H9 (cell line): Measurements from ENCODE around the gene RBM44. TPM values are rescaled to one million over a fixed set of nuclear protein-coding genes. Genes with fewer than 3 reads are reported as not detected.

ENCODE experiments used
- DNase-seq: peaks from one replicate; pipeline ENCODE4 v3.0.0-alpha.2; 2017
- H2AFZ ChIP-seq: one replicate; pipeline ENCODE4 v1.6.1; 2013; ENCODE audit warnings: mild to moderate bottlenecking, low read length, control low read depth, moderate library complexity
- H2AK5ac ChIP-seq: 2 replicates; pipeline ENCODE4 v1.6.1; 2013; ENCODE audit warnings: low read length, control low read depth, mixed read lengths; ENCODE audit not compliant: insufficient read length
- H2BK120ac ChIP-seq: one replicate; pipeline ENCODE4 v1.6.1; 2013; ENCODE audit warnings: low read depth, mild to moderate bottlenecking, low read length, control low read depth, inconsistent platforms; ENCODE audit not compliant: poor library complexity, severe bottlenecking
- H2BK12ac ChIP-seq: 2 replicates; pipeline ENCODE4 v1.6.1; 2013; ENCODE audit warnings: low read length, control low read depth, mixed read lengths, low read depth; ENCODE audit not compliant: insufficient read length
- H2BK15ac ChIP-seq: 2 replicates; pipeline ENCODE4 v1.6.1; 2013; ENCODE audit warnings: low read depth, low read length, control low read depth
- H2BK20ac ChIP-seq: one replicate; pipeline ENCODE4 v1.6.1; 2013; ENCODE audit warnings: low read depth, mild to moderate bottlenecking, low read length, control low read depth, inconsistent platforms; ENCODE audit not compliant: poor library complexity, severe bottlenecking
- H2BK5ac ChIP-seq: 2 replicates; pipeline ENCODE4 v1.6.1; 2013; ENCODE audit warnings: low read length, control low read depth, mixed read lengths; ENCODE audit not compliant: insufficient read length
- H3K14ac ChIP-seq: 2 replicates; pipeline ENCODE4 v1.6.1; 2013; ENCODE audit warnings: low read length, control low read depth; ENCODE audit not compliant: insufficient read depth
- H3K18ac ChIP-seq: 2 replicates; pipeline ENCODE4 v1.6.1; 2013; ENCODE audit warnings: low read depth, mild to moderate bottlenecking, mixed read lengths, low read length, control low read depth; ENCODE audit not compliant: insufficient read length
- H3K23ac ChIP-seq: 2 replicates; pipeline ENCODE4 v1.6.1; 2013; ENCODE audit warnings: low read length, control low read depth, mixed read lengths, low read depth; ENCODE audit not compliant: insufficient read length
- H3K23me2 ChIP-seq: 2 replicates; pipeline ENCODE4 v1.6.1; 2013; ENCODE audit warnings: low read depth, mild to moderate bottlenecking, mixed read lengths, low read length, control low read depth; ENCODE audit not compliant: insufficient read length, poor library complexity, severe bottlenecking
- H3K27ac ChIP-seq: 2 replicates; pipeline ENCODE4 v1.5.1; 2013; ENCODE audit warnings: low read length, control low read depth, mixed read lengths, low read depth; ENCODE audit not compliant: insufficient read length
- H3K27me3 ChIP-seq: 2 replicates; pipeline ENCODE4 v1.6.1; 2013; ENCODE audit warnings: low read length, control low read depth, inconsistent platforms; ENCODE audit not compliant: insufficient read depth
- H3K4ac ChIP-seq: 2 replicates; pipeline ENCODE4 v1.6.1; 2013; ENCODE audit warnings: low read depth, mild to moderate bottlenecking, control low read depth, inconsistent platforms, low read length, moderate library complexity
- H3K4me1 ChIP-seq: 2 replicates; pipeline ENCODE4 v1.6.1; 2013; ENCODE audit warnings: low read length, control low read depth, inconsistent platforms; ENCODE audit not compliant: insufficient read depth
- H3K4me2 ChIP-seq: 2 replicates; pipeline ENCODE4 v1.6.1; 2013; ENCODE audit warnings: low read length, control low read depth, mixed read lengths; ENCODE audit not compliant: insufficient read length, insufficient read depth
- H3K56ac ChIP-seq: 2 replicates; pipeline ENCODE4 v1.6.1; 2013; ENCODE audit warnings: low read depth, mild to moderate bottlenecking, mixed read lengths, low read length, control low read depth; ENCODE audit not compliant: insufficient read length
- H3K79me1 ChIP-seq: 2 replicates; pipeline ENCODE4 v1.6.1; 2013; ENCODE audit warnings: low read depth, mild to moderate bottlenecking, moderate library complexity, low read length, control low read depth, inconsistent platforms; ENCODE audit not compliant: insufficient read depth, poor library complexity, severe bottlenecking
- H3K79me2 ChIP-seq: 2 replicates; pipeline ENCODE4 v1.6.1; 2013; ENCODE audit warnings: low read length, control low read depth, inconsistent platforms; ENCODE audit not compliant: insufficient read depth
- H3K9ac ChIP-seq: 2 replicates; pipeline ENCODE4 v1.6.1; 2013; ENCODE audit warnings: low read length, control low read depth, mixed read lengths; ENCODE audit not compliant: insufficient read length; ENCODE audit errors: extremely low read depth
- H3K9me3 ChIP-seq: one replicate; pipeline ENCODE4 v1.6.1; 2013; ENCODE audit warnings: low read depth, low read length, inconsistent platforms; ENCODE audit not compliant: control insufficient read depth
- H3T11ph ChIP-seq: one replicate; pipeline ENCODE4 v1.6.1; 2013; ENCODE audit warnings: mild to moderate bottlenecking, low read length, control low read depth, inconsistent platforms
- H4K20me1 ChIP-seq: one replicate; pipeline ENCODE4 v1.6.1; 2013; ENCODE audit not compliant: control insufficient read depth, insufficient read length, insufficient read depth
- H4K5ac ChIP-seq: 2 replicates; pipeline ENCODE4 v1.6.1; 2013; ENCODE audit warnings: low read depth, mild to moderate bottlenecking, mixed read lengths, low read length, control low read depth; ENCODE audit not compliant: insufficient read length
- H4K8ac ChIP-seq: replicated peaks from 2 replicates; pipeline ENCODE4 v1.6.1; 2013; ENCODE audit warnings: low read length, control low read depth, mixed read lengths, low read depth; ENCODE audit not compliant: insufficient read length
- H4K91ac ChIP-seq: 2 replicates; pipeline ENCODE4 v1.6.1; 2013; ENCODE audit warnings: low read depth, mild to moderate bottlenecking, moderate library complexity, mixed read lengths, low read length, control low read depth; ENCODE audit not compliant: insufficient read length
- H3K27ac Mint-ChIP-seq, 3 experiments: 2 replicates in 2 of 3; 3 replicates in 1 of 3; pipeline ENCODE4 v1.8.0; 2020 to 2021; ENCODE audit warnings: mixed read lengths in 3 of 3, mild to moderate bottlenecking in 1 of 3, moderate library complexity in 1 of 3
- H3K27me3 Mint-ChIP-seq: 2 replicates; pipeline ENCODE4 v1.8.0; 2021; ENCODE audit warnings: low read depth, mild to moderate bottlenecking, moderate library complexity, mixed read lengths
- H3K36me3 Mint-ChIP-seq, 3 experiments: 2 replicates in 2 of 3; 3 replicates in 1 of 3; pipeline ENCODE4 v1.8.0; 2020 to 2021; ENCODE audit warnings: low read depth in 3 of 3, mixed read lengths in 3 of 3; ENCODE audit not compliant: insufficient read depth in 1 of 3
- H3K4me1 Mint-ChIP-seq, 2 experiments: 2 replicates each; pipeline ENCODE4 v1.8.0; 2020; ENCODE audit warnings: mixed read lengths in 2 of 2
- H3K4me3 Mint-ChIP-seq, 2 experiments: 2 replicates in 1 of 2; 3 replicates in 1 of 2; pipeline ENCODE4 v1.8.0; 2020 to 2021; ENCODE audit warnings: mild to moderate bottlenecking in 2 of 2, mixed read lengths in 2 of 2, moderate library complexity in 1 of 2
- H3K9me3 Mint-ChIP-seq, 2 experiments: 2 replicates in 1 of 2; 3 replicates in 1 of 2; pipeline ENCODE4 v1.8.0; 2020; ENCODE audit warnings: mild to moderate bottlenecking in 2 of 2, mixed read lengths in 2 of 2, moderate library complexity in 1 of 2
- WGBS: extraction: QIAGEN DNeasy Blood & Tissue Kit; methylation state at CpG from one replicate; pipeline ENCODE4 v1.1.7; 2013; ENCODE audit warnings: missing lambda C conversion rate, low lambda C conversion rate, mixed read lengths; ENCODE audit not compliant: insufficient read length; ENCODE audit errors: extremely low coverage; 5-methylcytosine and 5-hydroxymethylcytosine counted together
- total RNA-seq: library from RNA; stranded (reverse); gene quantifications from 2 replicates; pipeline ENCODE4 v1.2.1, GENCODE V29; 2021
- TF ChIP-seq, protein P1 (sequence below): fragments of 200-600 bp; sonication (generic); conservative IDR thresholded peaks from 3 replicates; pipeline ENCODE4 v1.8.0; 2021; ENCODE audit warnings: antibody characterized with exemption, mild to moderate bottlenecking

Gene RBM44
- total RNA-seq, 1 experiment from 2014 or later: 0.15 TPM

DNA sequence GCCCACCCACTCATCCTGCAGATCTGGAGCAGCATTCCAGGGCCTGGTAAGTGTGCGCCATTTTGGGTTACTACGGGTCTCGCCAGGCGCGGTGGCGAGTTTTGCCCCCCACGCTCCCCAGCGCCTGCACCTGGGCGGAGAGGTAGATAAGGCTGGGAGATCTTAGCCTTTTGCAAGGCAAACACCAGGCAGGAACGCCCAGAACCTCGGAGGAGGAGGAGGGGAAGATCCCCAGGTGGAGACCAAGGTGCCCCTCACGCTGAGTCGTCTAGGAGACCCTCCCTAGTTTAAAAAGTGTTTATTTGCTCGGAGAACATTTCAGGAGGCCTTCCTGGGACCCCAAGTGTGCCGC, 60.5 kb downstream of the RBM44 start:
- H3K27me3 Mint-ChIP-seq: peaks cover 74% of the 10 kb centered on the region
- no peaks in the 10 kb centered on the region for H3K79me2 ChIP-seq
- no peak overlapping the region for H3K18ac ChIP-seq
- no peak overlapping the region for H3K23ac ChIP-seq
- WGBS: no CpG with 5 or more reads among the region's 15 CpGs
- H3K4me3 Mint-ChIP-seq: peak overlapping the region; percentile 62 to 79
- no peak overlapping the region for H2AFZ ChIP-seq
- peaks cover 15 to 18% of the 10 kb centered on the region in 2 experiments for H3K4me1 Mint-ChIP-seq
- peak overlapping the region; percentile 55; the same call in 1 of the 2 replicates for H3K14ac ChIP-seq
- no peak overlapping the region for H3K27ac ChIP-seq
- H4K91ac ChIP-seq: no peak overlapping the region
- H3K27me3 ChIP-seq: peaks cover 9% of the 10 kb centered on the region; the same call in 1 of the 2 replicates
- H4K5ac ChIP-seq: no peak overlapping the region
- no peak overlapping the region for H3T11ph ChIP-seq
- peak overlapping the region; percentile 68 for H3K4me2 ChIP-seq
- no peak overlapping the region for H3K4ac ChIP-seq
- no peak overlapping the region for H4K8ac ChIP-seq
- TF ChIP-seq, protein P1, sequence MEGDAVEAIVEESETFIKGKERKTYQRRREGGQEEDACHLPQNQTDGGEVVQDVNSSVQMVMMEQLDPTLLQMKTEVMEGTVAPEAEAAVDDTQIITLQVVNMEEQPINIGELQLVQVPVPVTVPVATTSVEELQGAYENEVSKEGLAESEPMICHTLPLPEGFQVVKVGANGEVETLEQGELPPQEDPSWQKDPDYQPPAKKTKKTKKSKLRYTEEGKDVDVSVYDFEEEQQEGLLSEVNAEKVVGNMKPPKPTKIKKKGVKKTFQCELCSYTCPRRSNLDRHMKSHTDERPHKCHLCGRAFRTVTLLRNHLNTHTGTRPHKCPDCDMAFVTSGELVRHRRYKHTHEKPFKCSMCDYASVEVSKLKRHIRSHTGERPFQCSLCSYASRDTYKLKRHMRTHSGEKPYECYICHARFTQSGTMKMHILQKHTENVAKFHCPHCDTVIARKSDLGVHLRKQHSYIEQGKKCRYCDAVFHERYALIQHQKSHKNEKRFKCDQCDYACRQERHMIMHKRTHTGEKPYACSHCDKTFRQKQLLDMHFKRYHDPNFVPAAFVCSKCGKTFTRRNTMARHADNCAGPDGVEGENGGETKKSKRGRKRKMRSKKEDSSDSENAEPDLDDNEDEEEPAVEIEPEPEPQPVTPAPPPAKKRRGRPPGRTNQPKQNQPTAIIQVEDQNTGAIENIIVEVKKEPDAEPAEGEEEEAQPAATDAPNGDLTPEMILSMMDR: no peak
- H2AK5ac ChIP-seq: no peak overlapping the region
- H3K9me3 ChIP-seq: no peaks in the 10 kb centered on the region
- H2BK15ac ChIP-seq: no peak overlapping the region
- no peaks in the 10 kb centered on the region for H4K20me1 ChIP-seq
- DNase-seq: no peak
- no peak overlapping the region for H2BK120ac ChIP-seq
- H3K23me2 ChIP-seq: peaks cover 6% of the 10 kb centered on the region
- H3K79me1 ChIP-seq: no peaks in the 10 kb centered on the region
- peaks cover 0 to 2% (median 0%) of the 10 kb centered on the region in 3 experiments; a peak in 1 of 7 replicates for H3K36me3 Mint-ChIP-seq
- H3K9me3 Mint-ChIP-seq: no peaks in the 10 kb centered on the region
- no peaks in the 10 kb centered on the region; the same call in 1 of the 2 replicates for H3K4me1 ChIP-seq
- H3K56ac ChIP-seq: no peak overlapping the region
- no peak overlapping the region for H3K9ac ChIP-seq
- H3K27ac Mint-ChIP-seq: peak overlapping the region in 1 of 3 experiments; percentile 96; a peak in 2 of 7 replicates
- no peak overlapping the region for H2BK20ac ChIP-seq
- H2BK12ac ChIP-seq: no peak overlapping the region
- no peak overlapping the region for H2BK5ac ChIP-seq
